ENCODE measurements around the gene KLHL36.

The KLHL36 gene

GRCh38 chr16:84647828-84648594, at the start of gene KLHL36:
Gene KLHL36 (plus strand): TSS chr16:84648511. CDS start chr16:84650868, 2,357 bp downstream.
- peak within 1 kb of the TSS; percentile 51 for H3K4me3 ChIP-seq (ENCODE audit: low read length)
- H2AFZ ChIP-seq (ENCODE audit: low read depth, low read length) = peak within 1 kb of the TSS; percentile 79
- H3K27me3 ChIP-seq (ENCODE audit: insufficient read depth, low read length) = no peaks in the 10 kb centered on the region
- H3K4me1 ChIP-seq (ENCODE audit: insufficient read depth, low read length) = peaks cover 34% of the 10 kb centered on the region
- H3K36me3 ChIP-seq (ENCODE audit: insufficient read depth, low read length) = peaks cover 5% of the 10 kb centered on the region
- no peaks in the 10 kb centered on the region for H3K9me3 ChIP-seq (ENCODE audit: low read length)

- peaks cover 76% of the 10 kb centered on the region for H3K4me1 ChIP-seq (ENCODE audit: insufficient read depth, low read length)
- no peaks in the 10 kb centered on the region for H3K36me3 ChIP-seq (ENCODE audit: insufficient read depth, low read length)
- no peaks in the 10 kb centered on the region for H3K9me3 ChIP-seq (ENCODE audit: low read length)
- H2AFZ ChIP-seq (ENCODE audit: low read depth, low read length) = no peak overlapping the region
- no peaks in the 10 kb centered on the region for H3K27me3 ChIP-seq (ENCODE audit: insufficient read depth, low read length)
- H3K4me3 ChIP-seq (ENCODE audit: low read length) = no peak overlapping the region
Measured at GRCh38 chr16:84599521-84600202, 48.6 kb upstream of the KLHL36 start.

GRCh38 chr16:84600343-84601229, 47.7 kb upstream of the KLHL36 start:
- H3K9me3 ChIP-seq (ENCODE audit: low read length) = peaks cover 3% of the 10 kb centered on the region
- no peak overlapping the region for H3K4me3 ChIP-seq (ENCODE audit: low read length)
- no peaks in the 10 kb centered on the region for H3K27me3 ChIP-seq (ENCODE audit: insufficient read depth, low read length)
- peaks cover 76% of the 10 kb centered on the region for H3K4me1 ChIP-seq (ENCODE audit: insufficient read depth, low read length)
- no peak overlapping the region for H2AFZ ChIP-seq (ENCODE audit: low read depth, low read length)
- H3K36me3 ChIP-seq (ENCODE audit: insufficient read depth, low read length) = no peaks in the 10 kb centered on the region

- no peak overlapping the region for H2AFZ ChIP-seq (ENCODE audit: low read depth, low read length)
- no peak overlapping the region for H3K4me3 ChIP-seq (ENCODE audit: low read length)
- peaks cover 63% of the 10 kb centered on the region for H3K4me1 ChIP-seq (ENCODE audit: insufficient read depth, low read length)
- H3K36me3 ChIP-seq (ENCODE audit: insufficient read depth, low read length) = peaks cover 2% of the 10 kb centered on the region
- H3K27me3 ChIP-seq (ENCODE audit: insufficient read depth, low read length) = no peaks in the 10 kb centered on the region
- H3K9me3 ChIP-seq (ENCODE audit: low read length) = peaks cover 12% of the 10 kb centered on the region
Measured at GRCh38 chr16:84603140-84603816, 45.0 kb upstream of the KLHL36 start.

- no peaks in the 10 kb centered on the region for H3K27me3 ChIP-seq (ENCODE audit: insufficient read depth, low read length)
- H2AFZ ChIP-seq (ENCODE audit: low read depth, low read length) = no peak overlapping the region
- H3K4me3 ChIP-seq (ENCODE audit: low read length) = no peak overlapping the region
- peaks cover 59% of the 10 kb centered on the region for H3K4me1 ChIP-seq (ENCODE audit: insufficient read depth, low read length)
- peaks cover 2% of the 10 kb centered on the region for H3K36me3 ChIP-seq (ENCODE audit: insufficient read depth, low read length)
- peaks cover 12% of the 10 kb centered on the region for H3K9me3 ChIP-seq (ENCODE audit: low read length)
Measured at GRCh38 chr16:84603940-84604339, 44.4 kb upstream of the KLHL36 start.

GRCh38 chr16:84604477-84605013, 43.8 kb upstream of the KLHL36 start:
- Histone ChIP-seq H3K4me3 (ENCODE audit: low read length) (no peak overlapping the region), H3K27me3 (ENCODE audit: insufficient read depth, low read length) (no peaks in the 10 kb centered on the region), H2AFZ (ENCODE audit: low read depth, low read length) (no peak overlapping the region), H3K4me1 (ENCODE audit: insufficient read depth, low read length) (peaks cover 53% of the 10 kb centered on the region), H3K9me3 (ENCODE audit: low read length) (peaks cover 12% of the 10 kb centered on the region), H3K36me3 (ENCODE audit: insufficient read depth, low read length) (peaks cover 2% of the 10 kb centered on the region)

- Histone ChIP-seq H3K4me3 (ENCODE audit: low read length) (no peak overlapping the region), H2AFZ (ENCODE audit: low read depth, low read length) (no peak overlapping the region), H3K27me3 (ENCODE audit: insufficient read depth, low read length) (no peaks in the 10 kb centered on the region), H3K4me1 (ENCODE audit: insufficient read depth, low read length) (peaks cover 44% of the 10 kb centered on the region), H3K9me3 (ENCODE audit: low read length) (peaks cover 12% of the 10 kb centered on the region), H3K36me3 (ENCODE audit: insufficient read depth, low read length) (peaks cover 2% of the 10 kb centered on the region)
Measured at GRCh38 chr16:84605339-84605848, 42.9 kb upstream of the KLHL36 start.

- H3K4me1 ChIP-seq (ENCODE audit: insufficient read depth, low read length) = peaks cover 36% of the 10 kb centered on the region
- peaks cover 2% of the 10 kb centered on the region for H3K36me3 ChIP-seq (ENCODE audit: insufficient read depth, low read length)
- H3K9me3 ChIP-seq (ENCODE audit: low read length) = peaks cover 12% of the 10 kb centered on the region
- no peak overlapping the region for H3K4me3 ChIP-seq (ENCODE audit: low read length)
- no peaks in the 10 kb centered on the region for H3K27me3 ChIP-seq (ENCODE audit: insufficient read depth, low read length)
- H2AFZ ChIP-seq (ENCODE audit: low read depth, low read length) = no peak overlapping the region
Measured at GRCh38 chr16:84606081-84606875, 42.0 kb upstream of the KLHL36 start.

GRCh38 chr16:84607061-84607460, 41.2 kb upstream of the KLHL36 start:
- Histone ChIP-seq H3K9me3 (ENCODE audit: low read length) (peaks cover 12% of the 10 kb centered on the region), H2AFZ (ENCODE audit: low read depth, low read length) (no peak overlapping the region), H3K4me1 (ENCODE audit: insufficient read depth, low read length) (peaks cover 29% of the 10 kb centered on the region), H3K27me3 (ENCODE audit: insufficient read depth, low read length) (no peaks in the 10 kb centered on the region), H3K36me3 (ENCODE audit: insufficient read depth, low read length) (peaks cover 2% of the 10 kb centered on the region), H3K4me3 (ENCODE audit: low read length) (no peak overlapping the region)

GRCh38 chr16:84607694-84608093, 40.6 kb upstream of the KLHL36 start:
- H3K9me3 ChIP-seq (ENCODE audit: low read length) = peaks cover 12% of the 10 kb centered on the region
- H3K27me3 ChIP-seq (ENCODE audit: insufficient read depth, low read length) = no peaks in the 10 kb centered on the region
- peaks cover 2% of the 10 kb centered on the region for H3K36me3 ChIP-seq (ENCODE audit: insufficient read depth, low read length)
- peaks cover 27% of the 10 kb centered on the region for H3K4me1 ChIP-seq (ENCODE audit: insufficient read depth, low read length)
- H3K4me3 ChIP-seq (ENCODE audit: low read length) = no peak overlapping the region
- H2AFZ ChIP-seq (ENCODE audit: low read depth, low read length) = no peak overlapping the region

- H3K27me3 ChIP-seq (ENCODE audit: insufficient read depth, low read length) = no peaks in the 10 kb centered on the region
- peaks cover 2% of the 10 kb centered on the region for H3K36me3 ChIP-seq (ENCODE audit: insufficient read depth, low read length)
- peaks cover 21% of the 10 kb centered on the region for H3K4me1 ChIP-seq (ENCODE audit: insufficient read depth, low read length)
- H3K4me3 ChIP-seq (ENCODE audit: low read length) = no peak overlapping the region
- H2AFZ ChIP-seq (ENCODE audit: low read depth, low read length) = no peak overlapping the region
- peaks cover 12% of the 10 kb centered on the region for H3K9me3 ChIP-seq (ENCODE audit: low read length)
Measured at GRCh38 chr16:84608282-84608681, 40.0 kb upstream of the KLHL36 start.
